ENCODE results near the gene ECHDC1. TPM values are rescaled to one million over a fixed set of nuclear protein-coding genes. Genes with fewer than 3 reads are reported as not detected.

ECHDC1 gene
- total and polyA plus RNA-seq, 2 of the 8 experiments (the other 6 are each of a cell fraction or from before 2014, with no cell fraction given), result 11.3 to 60.5 TPM

- no peak overlapping the region for H2BK15ac ChIP-seq (ENCODE audit: low read length)
- H4K8ac ChIP-seq (ENCODE audit: extremely low read depth, insufficient read depth, low read length), result no peak overlapping the region
- no peak overlapping the region for H3K4ac ChIP-seq (replicated peaks; ENCODE audit: insufficient read length, low read depth, low read length)
- no peak overlapping the region for H2BK20ac ChIP-seq (ENCODE audit: low read length)
- POLR2A ChIA-PET (ENCODE audit: partially characterized antibody), result interaction anchor here (0.8 kb wide), 1 partner anchor 9 kb away, joined by 3 read pairs; no protein-coding TSS in a partner anchor
- no peaks in the 10 kb centered on the region; a peak in 1 of 7 replicates for H3K27me3 ChIP-seq (replicated peaks in 1 of 4; ENCODE audit: control insufficient read depth in 3 of 4, extremely low read depth in 1 of 4, insufficient read depth in 3 of 4, low read length in 3 of 4)
- no peaks in the 10 kb centered on the region for H3K4me1 ChIP-seq (replicated peaks in 1 of 4; ENCODE audit: control insufficient read depth in 3 of 4, insufficient read depth in 4 of 4, low read length in 3 of 4)
- H3K4me2 ChIP-seq (ENCODE audit: insufficient read depth in 1 of 2, low read depth in 2 of 2, low read length in 2 of 2), result no peak overlapping the region
- H3K56ac ChIP-seq (replicated peaks; ENCODE audit: insufficient read length, low read depth, low read length), result no peak overlapping the region
- H3K79me1 ChIP-seq (ENCODE audit: low read depth, low read length), result no peaks in the 10 kb centered on the region
- H3K23me2 ChIP-seq (ENCODE audit: low read depth, low read length), result no peaks in the 10 kb centered on the region
- CTCF ChIA-PET (ENCODE audit: partially characterized antibody), result interaction anchor here (0.9 to 1.4 kb wide), 2 partner anchors 9 to 80 kb away, joined by 3 to 5 read pairs; no protein-coding TSS in a partner anchor
- no peaks in the 10 kb centered on the region for H3K36me3 ChIP-seq (ENCODE audit: control insufficient read depth in 2 of 4, insufficient read depth in 4 of 4, low read length in 3 of 4)
- H3K9ac ChIP-seq (replicated peaks in 1 of 4; ENCODE audit: extremely low read depth in 1 of 4, low read depth in 3 of 4, low read length in 3 of 4), result no peak overlapping the region
- no peak overlapping the region for H2BK12ac ChIP-seq (ENCODE audit: low read depth, low read length)
- no peak overlapping the region for H4K5ac ChIP-seq (ENCODE audit: insufficient read length, low read depth, low read length)
- H3K23ac ChIP-seq (ENCODE audit: insufficient read length), result no peak overlapping the region
- no peak overlapping the region for H2BK5ac ChIP-seq (ENCODE audit: low read depth, low read length)
- no peak for DNase-seq (ENCODE audit: low read depth in 1 of 2, low spot score in 2 of 2)
- no peak overlapping the region for H2AK5ac ChIP-seq (ENCODE audit: low read depth, low read length)
- H2AFZ ChIP-seq (ENCODE audit: low read length), result no peak overlapping the region
- H3K14ac ChIP-seq (ENCODE audit: insufficient read length), result no peak overlapping the region
- no peaks in the 10 kb centered on the region for H3K9me3 ChIP-seq (ENCODE audit: insufficient read depth in 2 of 2, low read depth in 1 of 2, low read length in 1 of 2)
- H3K4me3 ChIP-seq (ENCODE audit: extremely low read depth in 1 of 4, insufficient read depth in 2 of 4, low read depth in 3 of 4, low read length in 4 of 4), result no peak overlapping the region
- no peak overlapping the region for H3K18ac ChIP-seq (ENCODE audit: extremely low read depth, low read length)
- no peaks in the 10 kb centered on the region for H3K79me2 ChIP-seq (ENCODE audit: control insufficient read depth in 1 of 2, insufficient read depth in 2 of 2, low read length in 2 of 2)
- H4K91ac ChIP-seq (replicated peaks; ENCODE audit: insufficient read length, low read length), result no peak overlapping the region
- no peak overlapping the region for H3K27ac ChIP-seq (ENCODE audit: low read depth, low read length)
- no peak for FAIRE-seq
- WGBS, 2 experiments (ENCODE audit: extremely low coverage in 1 of 2, insufficient coverage in 1 of 2, insufficient read length in 1 of 2, insufficient replicate concordance in 2 of 2, low coverage in 1 of 2, low lambda C conversion rate in 2 of 2, missing lambda C conversion rate in 1 of 2), result 89% methylated on average over 3 of the region's 3 CpGs; no CpG with 5 or more reads in 1 of the 2 experiments
- no peaks in the 10 kb centered on the region for H4K20me1 ChIP-seq (replicated peaks in 1 of 2; ENCODE audit: control insufficient read depth in 1 of 2, insufficient read depth in 2 of 2, low read length in 2 of 2)
- H2BK120ac ChIP-seq (replicated peaks; ENCODE audit: low read depth, low read length), result no peak overlapping the region
Observed at GRCh38 chr6:127385668-127386430, 42.4 kb upstream of the ECHDC1 start.
